ENCODE results near the gene KCND2.

The KCND2 gene

GRCh38 chr7:120311028-120311788, 38.2 kb downstream of the KCND2 start:
- no peak for DNase-seq

DNA sequence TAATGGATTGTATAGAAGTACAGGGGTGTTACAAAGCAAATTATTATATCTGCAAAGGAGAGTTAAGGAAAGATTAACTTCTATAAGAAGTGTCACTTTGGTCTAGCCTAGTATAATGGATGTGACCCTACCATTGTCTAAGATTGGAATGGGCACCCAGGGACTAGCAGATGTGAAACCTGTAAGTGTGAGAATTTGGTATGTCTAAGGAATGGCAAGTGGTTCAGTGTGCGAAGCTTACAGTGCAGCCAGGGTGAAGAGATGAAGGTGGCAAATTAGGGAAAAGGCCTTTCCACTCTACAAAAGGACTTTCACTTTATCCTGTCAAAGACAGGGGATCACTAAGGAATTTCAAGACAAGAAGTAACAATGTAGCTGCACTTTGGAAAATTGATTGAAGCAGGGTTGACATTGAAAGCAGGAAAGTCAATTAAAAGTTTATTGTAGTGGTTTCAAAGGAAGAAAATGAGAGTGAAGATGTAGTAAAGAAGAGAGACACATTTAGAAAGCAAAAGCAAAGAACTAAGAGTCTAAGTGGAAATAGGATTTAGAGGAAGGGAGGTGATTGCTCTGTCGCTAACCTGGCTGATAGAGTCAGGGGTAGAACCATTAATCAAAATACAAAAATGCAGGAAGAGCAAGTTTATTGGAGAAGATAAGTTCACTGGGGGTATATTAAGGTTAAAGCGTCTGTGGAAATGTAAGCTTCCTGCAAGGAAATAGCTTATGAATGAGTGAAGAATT, 47.4 kb downstream of the KCND2 start:
- no peak for DNase-seq

- DNase-seq: no peak
Measured at GRCh38 chr7:120327054-120327453, 54.1 kb downstream of the KCND2 start.

DNA sequence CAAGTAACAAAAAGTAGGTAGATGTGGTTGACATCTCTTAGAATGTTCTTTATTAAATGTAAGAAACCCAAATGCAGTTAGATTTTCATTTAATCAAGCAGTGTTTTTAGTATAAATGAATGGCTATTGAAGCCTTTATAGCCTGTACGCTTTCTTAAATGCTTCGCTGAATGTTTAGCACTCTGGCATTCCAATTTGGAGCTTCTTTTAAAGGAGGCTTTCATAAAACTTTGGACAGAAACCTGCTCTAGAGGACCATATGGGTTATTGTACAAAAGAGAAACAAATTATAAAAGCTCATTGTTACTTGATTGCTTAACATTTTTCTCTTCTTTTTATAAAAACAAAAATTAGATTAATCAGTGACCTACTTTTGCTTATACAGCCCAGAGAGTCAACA, 59.5 kb downstream of the KCND2 start:
- no peak for DNase-seq

DNA sequence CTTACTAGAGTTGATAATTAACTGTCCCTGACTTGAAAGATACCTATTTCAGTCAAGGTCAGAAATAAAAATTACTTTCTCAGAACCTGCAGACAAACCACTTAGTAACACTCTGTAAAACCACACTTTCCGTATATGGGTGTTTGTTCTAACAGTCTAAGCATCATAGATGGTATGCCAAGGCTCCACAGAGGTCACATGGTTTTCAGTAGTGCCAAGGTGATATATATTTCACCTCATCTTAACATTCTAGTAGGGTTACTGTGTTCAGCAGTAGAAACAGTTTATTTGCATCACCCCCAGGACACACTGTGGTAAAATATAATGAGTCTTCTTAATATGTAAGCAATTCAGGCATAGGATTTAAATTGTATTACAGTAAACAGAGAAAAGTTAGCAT, 61.5 kb downstream of the KCND2 start:
- no peak for DNase-seq

GRCh38 chr7:120337308-120337907, 64.4 kb downstream of the KCND2 start:
- DNase-seq: peak; percentile 0

DNA sequence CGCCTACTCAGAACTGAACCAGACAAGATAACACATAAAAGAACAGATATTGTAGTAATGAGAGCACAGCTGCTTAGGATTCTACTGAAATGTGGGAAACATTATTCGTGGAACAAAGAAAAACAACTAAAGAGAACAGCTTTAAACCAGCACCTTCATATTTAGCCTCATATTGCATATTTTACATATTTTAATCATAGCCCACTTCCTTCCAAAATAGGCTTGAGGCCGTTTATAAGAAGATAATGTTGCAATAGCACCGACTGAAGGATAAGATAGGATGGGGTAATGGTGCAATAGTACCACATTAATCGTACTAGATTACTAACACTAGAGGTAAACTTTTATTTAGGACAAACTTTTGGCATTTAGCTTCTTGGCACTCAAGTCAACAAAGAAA, 71.3 kb downstream of the KCND2 start:
- DNase-seq: peak; percentile 2

DNA sequence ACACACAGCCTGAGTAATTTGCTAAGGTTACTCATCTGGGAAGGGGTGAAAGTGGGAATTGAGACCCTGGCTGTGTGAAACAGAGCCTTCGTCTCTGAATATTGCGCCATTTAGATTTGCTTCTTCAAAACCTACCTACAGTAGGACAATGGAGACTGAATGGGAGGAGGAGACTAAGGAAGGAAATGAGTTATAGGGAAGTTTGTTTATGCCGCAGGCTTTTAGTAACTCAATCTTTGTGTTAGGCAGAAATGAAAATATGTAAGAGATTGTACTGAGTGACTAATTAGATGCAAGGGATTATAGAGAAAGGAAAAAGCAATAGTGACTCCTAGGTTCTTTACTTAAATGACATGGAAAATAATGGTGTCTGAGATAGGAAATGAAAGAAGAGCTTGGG, 80.2 kb downstream of the KCND2 start:
- DNase-seq: no peak

GRCh38 chr7:120360918-120361317, 87.9 kb downstream of the KCND2 start:
- DNase-seq: no peak

DNA sequence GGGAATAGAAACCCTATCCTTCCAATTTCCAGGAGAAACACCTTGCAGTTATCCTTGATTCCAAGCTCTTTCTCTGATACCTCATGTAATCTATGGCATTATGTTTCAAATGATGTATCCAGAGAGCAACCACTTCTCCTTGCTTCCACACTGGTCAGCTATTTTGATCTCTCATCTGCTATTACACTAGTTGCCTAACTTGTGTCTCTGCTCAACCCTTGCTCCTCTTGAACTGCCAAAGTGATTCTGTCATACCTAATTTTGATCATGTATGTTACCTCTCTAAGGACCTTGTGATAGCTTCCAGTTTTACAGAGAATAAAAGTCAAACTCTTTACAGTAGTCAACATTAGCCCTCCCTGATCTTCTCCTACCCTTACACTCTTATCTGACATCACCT, 90.4 kb downstream of the KCND2 start:
- no peak for DNase-seq

- no peak for DNase-seq
Measured at GRCh38 chr7:120370954-120371353, 98.0 kb downstream of the KCND2 start.

GRCh38 chr7:120373174-120373573, 100.2 kb downstream of the KCND2 start:
- no peak for DNase-seq

DNA sequence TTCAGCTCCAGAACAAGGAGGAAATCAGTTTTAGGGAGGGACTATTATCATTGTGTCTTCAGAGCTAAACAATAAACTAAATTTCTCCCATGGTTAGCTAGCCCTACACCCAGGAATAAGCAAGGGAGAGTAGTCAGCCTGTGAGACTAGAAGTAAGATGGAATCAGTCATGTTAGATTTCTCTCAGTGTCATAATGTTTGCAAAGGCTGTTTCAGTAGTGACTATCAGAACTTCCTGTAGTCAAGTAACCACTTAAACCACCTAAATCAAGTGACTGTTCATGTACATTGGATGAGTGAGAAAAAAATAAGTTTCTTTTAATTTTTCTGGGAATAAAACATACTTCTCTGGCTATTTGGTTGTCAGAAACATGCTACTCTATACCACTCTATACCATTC, 121.6 kb downstream of the KCND2 start:
- DNase-seq: no peak

DNA sequence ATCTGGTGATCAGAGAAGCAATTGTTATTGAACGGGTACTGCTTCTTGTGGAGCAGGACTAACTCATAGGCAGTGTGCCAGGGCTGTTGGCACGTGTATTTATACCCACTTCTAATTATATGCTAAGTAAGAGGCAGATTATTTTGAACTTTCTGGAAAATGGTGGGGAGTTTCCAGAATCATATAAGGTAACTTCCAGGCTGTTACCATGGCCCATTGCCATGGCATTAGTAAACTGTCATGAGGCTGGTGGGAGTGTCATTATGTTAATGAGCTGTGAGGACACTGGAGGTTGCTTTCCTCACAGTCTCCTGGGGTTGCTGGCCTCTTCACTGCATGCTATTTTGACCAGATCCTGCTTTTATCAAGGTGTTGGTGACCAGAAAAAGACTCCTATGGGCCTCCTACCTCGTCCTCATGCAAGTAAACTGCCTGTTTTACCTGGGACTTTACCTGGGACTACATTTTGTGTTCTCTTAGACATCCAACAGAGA, 122.6 kb downstream of the KCND2 start:
- no peak for DNase-seq

- DNase-seq: no peak
Measured at GRCh38 chr7:120398284-120399000, 125.5 kb downstream of the KCND2 start.

DNA sequence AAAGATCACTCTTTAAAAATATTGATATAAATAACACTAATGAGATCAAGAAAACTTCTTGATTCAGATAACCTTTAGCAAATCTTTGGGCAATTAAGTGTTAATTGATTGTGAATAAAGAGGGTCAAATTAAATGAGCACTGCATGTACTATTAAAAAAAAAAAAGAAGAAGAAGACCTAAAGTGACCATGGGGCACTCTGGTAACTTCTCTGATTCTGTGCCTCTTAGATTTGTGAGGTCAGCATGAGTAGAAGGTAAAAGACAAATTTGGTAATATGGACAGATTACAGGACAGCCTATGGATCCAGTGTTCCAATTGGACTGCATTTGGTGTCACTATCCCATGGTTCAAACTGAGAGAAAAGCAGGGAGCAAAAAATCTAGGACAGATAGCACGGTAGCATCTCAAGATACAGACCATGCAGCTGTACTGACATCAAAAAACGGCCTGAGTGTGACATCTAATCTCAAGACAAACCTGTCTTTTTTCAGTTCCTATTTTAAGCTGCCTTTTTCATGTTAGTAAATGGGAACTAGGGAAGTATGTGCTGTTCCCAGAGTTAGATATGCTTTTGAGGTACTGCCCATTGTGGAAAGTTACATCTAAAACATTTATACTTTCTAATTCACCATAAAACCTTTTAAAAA, 128.0 kb downstream of the KCND2 start:
- DNase-seq: no peak

DNA sequence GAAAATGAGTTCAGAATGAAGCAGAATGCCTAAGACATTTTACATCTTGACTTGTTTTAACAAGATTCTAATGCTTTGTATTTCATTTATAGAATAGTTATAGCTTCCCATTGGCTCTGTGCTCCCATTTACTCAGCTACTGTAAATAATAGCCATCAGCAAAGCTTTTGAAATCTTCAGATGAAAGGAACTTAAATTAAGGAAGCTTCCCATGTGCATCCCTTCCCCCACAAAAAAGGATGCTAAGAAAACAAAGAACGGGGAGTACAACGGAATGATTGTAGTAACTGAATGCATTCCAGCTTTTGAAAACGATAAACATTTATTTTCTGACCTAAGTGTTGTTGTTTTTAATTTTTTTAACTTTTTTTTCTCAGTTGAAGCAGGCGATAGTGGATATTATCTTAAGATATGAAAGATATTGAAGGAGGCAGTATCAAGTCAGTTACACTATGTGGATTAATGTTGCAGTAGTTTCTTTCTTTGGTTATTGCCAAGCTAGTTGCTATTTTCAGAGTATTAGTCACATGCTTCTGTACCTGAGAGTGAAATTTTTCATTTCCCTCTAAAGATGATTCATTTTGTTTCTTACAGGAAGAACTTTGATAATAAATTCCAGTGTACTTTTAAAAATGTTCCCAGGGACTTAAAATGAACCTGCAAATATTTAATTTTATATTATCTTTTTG, 129.2 kb downstream of the KCND2 start:
- DNase-seq: peak; percentile 50

GRCh38 chr7:120402801-120403200, 129.8 kb downstream of the KCND2 start:
- DNase-seq: peak; percentile 29

DNA sequence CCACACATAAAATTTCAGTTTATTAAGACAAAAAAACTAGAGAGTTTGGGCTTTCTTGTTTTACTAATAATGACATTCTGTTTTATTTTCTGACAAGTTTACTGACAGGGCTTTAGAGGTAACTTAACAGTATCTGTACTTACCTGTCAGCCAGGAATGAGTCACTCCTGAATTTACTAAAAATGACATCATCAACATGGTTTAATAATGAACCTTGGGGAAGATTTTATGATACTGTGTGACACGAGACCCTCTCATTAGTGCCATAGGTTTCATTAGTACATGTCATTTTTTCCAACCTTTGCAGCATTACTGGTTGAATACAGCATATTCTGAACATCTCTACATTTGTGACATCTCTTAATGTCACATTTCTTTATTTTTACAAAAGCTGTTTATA, 131.1 kb downstream of the KCND2 start:
- no peak for DNase-seq

- DNase-seq: no peak
Measured at GRCh38 chr7:120405652-120406051, 132.7 kb downstream of the KCND2 start.

DNA sequence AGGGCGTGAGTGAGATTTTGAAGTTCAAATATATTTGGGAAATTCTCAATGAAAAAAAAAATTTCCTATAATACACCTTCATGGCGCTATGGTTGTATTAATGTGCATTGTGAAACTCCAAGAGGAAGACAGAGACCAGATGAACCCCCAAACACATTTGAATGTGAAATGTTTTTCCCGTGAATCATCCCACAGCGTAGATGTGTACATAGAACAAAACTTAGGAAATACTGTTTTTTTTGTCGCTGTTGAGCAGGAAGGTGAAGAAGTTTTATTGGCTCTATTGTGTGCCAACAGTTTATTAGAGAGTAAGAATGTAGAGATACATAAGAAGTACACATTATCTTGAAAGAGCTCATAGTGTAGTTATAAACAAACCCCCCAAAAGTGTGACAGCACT, 134.0 kb downstream of the KCND2 start:
- peak; percentile 4 for DNase-seq

All from fibroblast of skin of right biceps (primary cell).